CD4-positive, alpha-beta T cell treated with Interleukin-15 for 4 hours (primary cell): Measurements from ENCODE around the gene ACE.
A peak's percentile ranks its signal among the peaks of the same experiment; 100 is the strongest.
"Not testable (repeated sequence)": the region's sequence is repeated elsewhere in the genome, so short reads cannot be mapped to it uniquely, and the experiment has no call there.

ENCODE experiments used
- DNase-seq: peaks from one replicate; pipeline ENCODE4 v3.0.0-alpha.2; 2020; ENCODE audit warnings: low spot score

ACE gene

GRCh38 chr17:63444457-63444856 is 32.4 kb upstream of the ACE start:
- no peak for DNase-seq

GRCh38 chr17:63445065-63445464 is 31.8 kb upstream of the ACE start:
- no peak for DNase-seq

- DNase-seq, result peak; percentile 69
Observed at GRCh38 chr17:63445571-63445953, 31.3 kb upstream of the ACE start.

GRCh38 chr17:63445954-63446752 is 30.7 kb upstream of the ACE start, which contains the start of gene CYB561:
TSS of gene CYB561 (minus strand) at chr17:63446306. CDS start at chr17:63437547, 8,759 bp downstream.
- DNase-seq, result peak; percentile 62

- DNase-seq, result peak; percentile 36
Observed at GRCh38 chr17:63446753-63447470, 29.9 kb upstream of the ACE start.

GRCh38 chr17:63447471-63448009 is 29.3 kb upstream of the ACE start:
- no peak for DNase-seq

GRCh38 chr17:63448655-63449054 is 28.2 kb upstream of the ACE start:
- DNase-seq, result no peak

- no peak for DNase-seq
Observed at GRCh38 chr17:63450551-63450950, 26.3 kb upstream of the ACE start.

GRCh38 chr17:63451150-63451549 is 25.7 kb upstream of the ACE start:
- no peak for DNase-seq

GRCh38 chr17:63452046-63452961 is 24.6 kb upstream of the ACE start:
- DNase-seq, result no peak

- no peak for DNase-seq
Observed at GRCh38 chr17:63452962-63453551, 23.8 kb upstream of the ACE start.

- DNase-seq, result not testable (repeated sequence)
Observed at GRCh38 chr17:63454357-63454756, 22.5 kb upstream of the ACE start.

- no peak for DNase-seq
Observed at GRCh38 chr17:63454915-63455314, 21.9 kb upstream of the ACE start.

- DNase-seq, result no peak
Observed at GRCh38 chr17:63455417-63455816, 21.4 kb upstream of the ACE start.

GRCh38 chr17:63458478-63458877 is 18.4 kb upstream of the ACE start:
- DNase-seq, result no peak

- no peak for DNase-seq
Observed at GRCh38 chr17:63460018-63460417, 16.8 kb upstream of the ACE start.

- no peak for DNase-seq
Observed at GRCh38 chr17:63463771-63464170, 13.1 kb upstream of the ACE start.

- no peak for DNase-seq
Observed at GRCh38 chr17:63464691-63465236, 12.1 kb upstream of the ACE start.

GRCh38 chr17:63468099-63468498 is 8.8 kb upstream of the ACE start:
- not testable (repeated sequence) for DNase-seq

GRCh38 chr17:63474174-63474573 is 2.7 kb upstream of the ACE start:
- no peak for DNase-seq
